A549 (cell line): ENCODE data around the gene TBC1D32. TPM values are rescaled to one million over a fixed set of nuclear protein-coding genes. Genes with fewer than 3 reads are reported as not detected.

Experiments
- ATAC-seq, 2 experiments: fragments of 200-7000 bp in 1 of 2; fragments of >200 bp in 1 of 2; cut with Nextera tagmentation in 1 of 2; cut with Tn5 transposase in 1 of 2; 3 replicates each; pipeline versions ENCODE4 v1.8.0 to v1.9.1; 2018 to 2020; ENCODE audit warnings: mild to moderate bottlenecking in 1 of 2, moderate library complexity in 1 of 2
- CTCF ChIA-PET: fragments of 300-600 bp; sonication (Branson Sonifier 250); formaldehyde crosslinking; extraction: SDS; loops from one replicate; lab custom pipeline; 2021; ENCODE audit warnings: antibody characterized with exemption, inconsistent platforms; lab: Yijun Ruan, JAX
- POLR2A ChIA-PET: fragments of 350-600 bp; formaldehyde crosslinking; extraction: SDS; loops from one replicate; lab custom pipeline; 2021; ENCODE audit warnings: antibody characterized with exemption, inconsistent platforms; lab: Yijun Ruan, JAX
- DNase-seq, 2 experiments: peaks; one replicate each; pipeline versions ENCODE4 v3.0.0 to v3.0.0-alpha.2; 2011 to 2016; ENCODE audit warnings: low read depth in 1 of 2, low spot score in 1 of 2
- FAIRE-seq: peaks from 2 replicates; lab custom pipeline; 2011; peaks lifted over from hg19 to GRCh38; lab: Jason Lieb, UNC
- H3K27ac ChIP-seq, 2 experiments: fragments of >200 bp; sonication (Bioruptor Twin); formaldehyde crosslinking; 3 replicates each; pipeline ENCODE4 v1.5.1; 2016 to 2017
- H3K4me1 ChIP-seq: fragments of >200 bp; sonication (Bioruptor Twin); formaldehyde crosslinking; 3 replicates; pipeline ENCODE4 v1.6.1; 2016
- H3K4me2 ChIP-seq: fragments of >200 bp; sonication (Bioruptor Twin); formaldehyde crosslinking; 3 replicates; pipeline ENCODE4 v1.6.1; 2016
- H3K4me3 ChIP-seq: fragments of >200 bp; sonication (Bioruptor Twin); formaldehyde crosslinking; 3 replicates; pipeline ENCODE4 v1.5.1; 2016
- H3K9me3 ChIP-seq: fragments of >200 bp; sonication (Bioruptor Twin); formaldehyde crosslinking; 3 replicates; pipeline ENCODE4 v1.6.1; 2016
- ATOH8 ChIP-seq: fragments of 250-450 bp; sonication (Bioruptor Pico); IDR thresholded peaks from 2 replicates; pipeline ENCODE4 v1.5.0; 2020; ENCODE audit warnings: low read depth, mild to moderate bottlenecking, moderate library complexity
- CBX2 ChIP-seq: fragments of 200-600 bp; sonication (generic); IDR thresholded peaks from 2 replicates; pipeline ENCODE4 v1.6.1; 2016; ENCODE audit warnings: low read depth, mild to moderate bottlenecking, borderline replicate concordance
- CEBPB ChIP-seq, 2 experiments: fragments of >200 bp in 1 of 2; sonication (Bioruptor Twin) in 1 of 2; formaldehyde crosslinking in 1 of 2; IDR thresholded peaks; 2 replicates each; pipeline ENCODE4 v1.6.1; 2012 to 2016
- CHD2 ChIP-seq: fragments of 150-350 bp; IDR thresholded peaks from 2 replicates; pipeline ENCODE4 v1.6.1; 2014; ENCODE audit warnings: low read length; ENCODE audit not compliant: partially characterized antibody
- CHD4 ChIP-seq: fragments of 200-600 bp; sonication (generic); IDR thresholded peaks from 2 replicates; pipeline ENCODE4 v1.6.1; 2016; ENCODE audit warnings: antibody characterized with exemption, mild to moderate bottlenecking, borderline replicate concordance
- E2F6 ChIP-seq: IDR thresholded peaks from 2 replicates; pipeline ENCODE4 v1.6.1; 2012; ENCODE audit warnings: low read depth, borderline replicate concordance
- EHF ChIP-seq: fragments of 250-450 bp; sonication (Bioruptor Pico); IDR thresholded peaks from 2 replicates; pipeline ENCODE4 v1.5.0; 2020; ENCODE audit warnings: mild to moderate bottlenecking
- EHMT2 ChIP-seq: fragments of 200-600 bp; sonication (generic); IDR thresholded peaks from 2 replicates; pipeline ENCODE4 v1.6.1; 2016; ENCODE audit warnings: antibody characterized with exemption, low read depth, mild to moderate bottlenecking, moderate library complexity
- EP300 ChIP-seq, 2 experiments: fragments of >200 bp; sonication (Bioruptor Twin); formaldehyde crosslinking; IDR thresholded peaks; 2 replicates in 1 of 2; 3 replicates in 1 of 2; pipeline ENCODE4 v1.6.1; 2016 to 2017
- FOSL2 ChIP-seq, 2 experiments: fragments of 450-650 bp in 1 of 2; fragments of >200 bp in 1 of 2; sonication (Bioruptor Twin) in 1 of 2; formaldehyde crosslinking; IDR thresholded peaks; 2 replicates each; pipeline versions ENCODE4 v1.5.0 to v1.6.1; 2016 to 2020; ENCODE audit warnings: mild to moderate bottlenecking in 1 of 2, moderate library complexity in 1 of 2
- GATA3 ChIP-seq: IDR thresholded peaks from 2 replicates; pipeline ENCODE4 v1.6.1; 2012; ENCODE audit warnings: borderline replicate concordance
- HDAC2 ChIP-seq: fragments of 200-600 bp; sonication (generic); IDR thresholded peaks from 2 replicates; pipeline ENCODE4 v1.6.1; 2016
- HOXB13 ChIP-seq: fragments of 250-450 bp; sonication (Bioruptor Pico); IDR thresholded peaks from 2 replicates; pipeline ENCODE4 v1.5.0; 2020; ENCODE audit warnings: low read depth, mild to moderate bottlenecking, moderate library complexity
- KDM1A ChIP-seq: fragments of 200-600 bp; sonication (generic); IDR thresholded peaks from 2 replicates; pipeline ENCODE4 v1.6.1; 2016; ENCODE audit warnings: low read depth, mild to moderate bottlenecking
- MAX ChIP-seq: IDR thresholded peaks from 2 replicates; pipeline ENCODE4 v1.6.1; 2012
- NFE2L2 ChIP-seq: fragments of 150-350 bp; conservative IDR thresholded peaks from 2 replicates; pipeline ENCODE4 v1.6.1; 2014; ENCODE audit warnings: low read length
- NPAS2 ChIP-seq: fragments of 250-450 bp; sonication (Bioruptor Pico); IDR thresholded peaks from 2 replicates; pipeline ENCODE4 v1.8.0; 2022; ENCODE audit warnings: mild to moderate bottlenecking, moderate library complexity, borderline replicate concordance
- NR3C1 ChIP-seq: fragments of >200 bp; sonication (Bioruptor Twin); formaldehyde crosslinking; IDR thresholded peaks from 3 replicates; pipeline ENCODE4 v1.6.1; 2017
- REST ChIP-seq: fragments of 200-600 bp; sonication (generic); IDR thresholded peaks from 2 replicates; pipeline ENCODE4 v1.6.1; 2016; ENCODE audit warnings: antibody characterized with exemption, mild to moderate bottlenecking, moderate library complexity
- RFX5 ChIP-seq: fragments of 450-650 bp; IDR thresholded peaks from 2 replicates; pipeline ENCODE4 v1.7.1; 2014; ENCODE audit warnings: antibody characterized with exemption, mild to moderate bottlenecking, moderate library complexity
- SMC3 ChIP-seq: fragments of >200 bp; sonication (Bioruptor Twin); formaldehyde crosslinking; IDR thresholded peaks from 3 replicates; pipeline ENCODE4 v1.6.1; 2018; ENCODE audit warnings: inconsistent platforms
- SREBF2 ChIP-seq: fragments of 450-650 bp; IDR thresholded peaks from 2 replicates; pipeline ENCODE4 v1.6.1; 2014; ENCODE audit warnings: mild to moderate bottlenecking, moderate library complexity
- TFCP2L1 ChIP-seq: fragments of 250-450 bp; sonication (Bioruptor Pico); IDR thresholded peaks from 2 replicates; pipeline ENCODE4 v1.5.0; 2021; ENCODE audit warnings: mild to moderate bottlenecking
- TP53 ChIP-seq: fragments of 250-450 bp; sonication (Bioruptor Pico); IDR thresholded peaks from 2 replicates; pipeline ENCODE4 v1.5.0; 2021; ENCODE audit warnings: mild to moderate bottlenecking, moderate library complexity
- ZFP36 ChIP-seq: fragments of 450-650 bp; IDR thresholded peaks from 2 replicates; pipeline ENCODE4 v1.6.1; 2014; ENCODE audit warnings: borderline replicate concordance; ENCODE audit not compliant: partially characterized antibody
- ZNF302 ChIP-seq: fragments of 250-450 bp; sonication (Bioruptor Pico); IDR thresholded peaks from 2 replicates; pipeline ENCODE4 v1.9.0; 2021; ENCODE audit warnings: inconsistent platforms, mild to moderate bottlenecking, moderate library complexity
- ZSCAN20 ChIP-seq: fragments of 250-450 bp; sonication (Bioruptor Pico); IDR thresholded peaks from 2 replicates; pipeline ENCODE4 v1.8.0; 2022; ENCODE audit warnings: mild to moderate bottlenecking, moderate library complexity
- WGBS: methylation state at CpG from one replicate; pipeline ENCODE4 v1.1.6; 2017; ENCODE audit errors: missing lambda C conversion rate; 5-methylcytosine and 5-hydroxymethylcytosine counted together
- polyA plus RNA-seq, 4 experiments: library from polyadenylated mRNA; depleted of rRNA in 3 of 4; stranded (reverse); fragments of >200 nt; fragmentation: RNase III in 1 of 4; extraction: RNeasy Plus Mini Kit Qiagen cat#74134 plus additional on column Dnase treatment in 1 of 4; gene quantifications; 2 replicates in 3 of 4; 3 replicates in 1 of 4; pipeline ENCODE4 v1.2.3, GENCODE V29; 2011 to 2017
- TF ChIP-seq, protein P1 (sequence below): fragments of 450-650 bp; IDR thresholded peaks from 2 replicates; pipeline ENCODE4 v1.6.1; 2014; ENCODE audit warnings: antibody characterized with exemption
- TF ChIP-seq, protein P2 (sequence below): IDR thresholded peaks from 2 replicates; pipeline ENCODE4 v1.6.1; 2012

The TBC1D32 gene
- polyA plus RNA-seq, 2 of the 4 experiments (the other 2 are of a cell fraction) = 2.1 to 4.4 TPM

- CTCF ChIA-PET = no interaction called here
- no peak for DNase-seq
These were observed 18.7 kb upstream of the TBC1D32 start for GRCh38 chr6:121352941-121353340.

GRCh38 chr6:121351916-121352315, 17.6 kb upstream of the TBC1D32 start:
- no peak for DNase-seq
- Histone ChIP-seq H3K27ac (no peak overlapping the region), H3K4me3 (no peak overlapping the region), H3K9me3 (no peaks in the 10 kb centered on the region), H3K4me2 (no peak overlapping the region), H3K4me1 (no peaks in the 10 kb centered on the region)
- no peak for ATAC-seq
- POLR2A ChIA-PET = no interaction called here
- no peak for FAIRE-seq
- 0% methylated on average over 1 of the region's 1 CpG for WGBS
- CTCF ChIA-PET = no interaction called here
- no peak for TF ChIP-seq SREBF2
- no peak for TF ChIP-seq CHD4
- no peak for TF ChIP-seq KDM1A
- TF ChIP-seq, protein P1, sequence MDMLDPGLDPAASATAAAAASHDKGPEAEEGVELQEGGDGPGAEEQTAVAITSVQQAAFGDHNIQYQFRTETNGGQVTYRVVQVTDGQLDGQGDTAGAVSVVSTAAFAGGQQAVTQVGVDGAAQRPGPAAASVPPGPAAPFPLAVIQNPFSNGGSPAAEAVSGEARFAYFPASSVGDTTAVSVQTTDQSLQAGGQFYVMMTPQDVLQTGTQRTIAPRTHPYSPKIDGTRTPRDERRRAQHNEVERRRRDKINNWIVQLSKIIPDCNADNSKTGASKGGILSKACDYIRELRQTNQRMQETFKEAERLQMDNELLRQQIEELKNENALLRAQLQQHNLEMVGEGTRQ = no peak
- TF ChIP-seq EHMT2 = no peak
- no peak for TF ChIP-seq EHF (CRISPR knock-in tag)
- no peak for TF ChIP-seq ZFP36
- TF ChIP-seq NR3C1 = no peak
- TF ChIP-seq SMC3 = no peak
- TF ChIP-seq RFX5 = no peak
- TF ChIP-seq TP53 (CRISPR knock-in tag) = no peak
- TF ChIP-seq NPAS2 = no peak
- no peak for TF ChIP-seq E2F6
- TF ChIP-seq REST = no peak
- no peak for TF ChIP-seq CEBPB (IDR thresholded peaks at IDR 0.05)
- TF ChIP-seq MAX = no peak
- TF ChIP-seq HOXB13 (CRISPR knock-in tag) = no peak
- TF ChIP-seq, all 56 proteins: peak for 0

More at GRCh38 chr6:121352941-121353340, 18.7 kb upstream of the TBC1D32 start:
- FAIRE-seq (no peak), ATAC-seq (no peak)
- Histone ChIP-seq H3K27ac (no peak overlapping the region), H3K4me1 (no peaks in the 10 kb centered on the region), H3K9me3 (no peaks in the 10 kb centered on the region)
- no peak for TF ChIP-seq GATA3
- no peak for TF ChIP-seq ATOH8 (CRISPR knock-in tag)
- no peak for TF ChIP-seq TP53 (CRISPR knock-in tag)
- TF ChIP-seq ZSCAN20 (CRISPR knock-in tag) = no peak
- TF ChIP-seq EP300 (IDR thresholded peaks at IDR 0.05) = no peak
- no peak for TF ChIP-seq NR3C1
- no peak for TF ChIP-seq NFE2L2
- no peak for TF ChIP-seq ZNF302 (CRISPR knock-in tag)
- no peak for TF ChIP-seq RFX5
- TF ChIP-seq FOSL2 (IDR thresholded peaks at IDR 0.05) = no peak
- no peak for TF ChIP-seq FOSL2 (CRISPR knock-in tag; IDR thresholded peaks at IDR 0.05)
- TF ChIP-seq EHF (CRISPR knock-in tag) = no peak
- TF ChIP-seq SMC3 = no peak
- TF ChIP-seq TFCP2L1 (CRISPR knock-in tag) = no peak
- TF ChIP-seq CHD2 = no peak
- TF ChIP-seq CBX2 = no peak
- TF ChIP-seq, protein P2, sequence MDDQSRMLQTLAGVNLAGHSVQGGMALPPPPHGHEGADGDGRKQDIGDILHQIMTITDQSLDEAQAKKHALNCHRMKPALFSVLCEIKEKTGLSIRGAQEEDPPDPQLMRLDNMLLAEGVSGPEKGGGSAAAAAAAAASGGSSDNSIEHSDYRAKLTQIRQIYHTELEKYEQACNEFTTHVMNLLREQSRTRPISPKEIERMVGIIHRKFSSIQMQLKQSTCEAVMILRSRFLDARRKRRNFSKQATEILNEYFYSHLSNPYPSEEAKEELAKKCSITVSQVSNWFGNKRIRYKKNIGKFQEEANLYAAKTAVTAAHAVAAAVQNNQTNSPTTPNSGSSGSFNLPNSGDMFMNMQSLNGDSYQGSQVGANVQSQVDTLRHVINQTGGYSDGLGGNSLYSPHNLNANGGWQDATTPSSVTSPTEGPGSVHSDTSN = no peak
- no peak for TF ChIP-seq HDAC2
- TF ChIP-seq, protein P1 = no peak
- no peak for TF ChIP-seq KDM1A
- TF ChIP-seq, all 56 proteins: peak for 0
- Histone ChIP-seq H3K4me3 (no peak overlapping the region), H3K4me2 (no peak overlapping the region)
- WGBS = 0% methylated on average over 1 of the region's 1 CpG
- POLR2A ChIA-PET = no interaction called here
